ENCODE results near the gene TMOD1. TPM values are rescaled to one million over a fixed set of nuclear protein-coding genes. Genes with fewer than 3 reads are reported as not detected.

TMOD1 gene
- total and polyA plus RNA-seq, 10 donors, result 1.6 to 5.8 (median 2.7) TPM

- 90 to 96% (median 94%) methylated on average over 5 of the region's 5 CpGs for WGBS, 5 donors
- TF ChIP-seq, protein P1, sequence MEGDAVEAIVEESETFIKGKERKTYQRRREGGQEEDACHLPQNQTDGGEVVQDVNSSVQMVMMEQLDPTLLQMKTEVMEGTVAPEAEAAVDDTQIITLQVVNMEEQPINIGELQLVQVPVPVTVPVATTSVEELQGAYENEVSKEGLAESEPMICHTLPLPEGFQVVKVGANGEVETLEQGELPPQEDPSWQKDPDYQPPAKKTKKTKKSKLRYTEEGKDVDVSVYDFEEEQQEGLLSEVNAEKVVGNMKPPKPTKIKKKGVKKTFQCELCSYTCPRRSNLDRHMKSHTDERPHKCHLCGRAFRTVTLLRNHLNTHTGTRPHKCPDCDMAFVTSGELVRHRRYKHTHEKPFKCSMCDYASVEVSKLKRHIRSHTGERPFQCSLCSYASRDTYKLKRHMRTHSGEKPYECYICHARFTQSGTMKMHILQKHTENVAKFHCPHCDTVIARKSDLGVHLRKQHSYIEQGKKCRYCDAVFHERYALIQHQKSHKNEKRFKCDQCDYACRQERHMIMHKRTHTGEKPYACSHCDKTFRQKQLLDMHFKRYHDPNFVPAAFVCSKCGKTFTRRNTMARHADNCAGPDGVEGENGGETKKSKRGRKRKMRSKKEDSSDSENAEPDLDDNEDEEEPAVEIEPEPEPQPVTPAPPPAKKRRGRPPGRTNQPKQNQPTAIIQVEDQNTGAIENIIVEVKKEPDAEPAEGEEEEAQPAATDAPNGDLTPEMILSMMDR (IDR thresholded peaks at IDR 0.05 in 8 of 11, conservative IDR thresholded peaks at IDR 0.05 in 3 of 11), result no peak
- no peak for TF ChIP-seq POLR2A (IDR thresholded peaks at IDR 0.05)
- TF ChIP-seq POLR2AphosphoS5 (IDR thresholded peaks at IDR 0.05), result no peak
- H3K27ac ChIP-seq, result no peak overlapping the region
- peaks cover 0 to 91% (median 41%) of the 10 kb centered on the region in 6 donors for H3K36me3 ChIP-seq
- H3K9me3 ChIP-seq, result no peaks in the 10 kb centered on the region
- no peak for DNase-seq
- H3K27me3 ChIP-seq (replicated peaks in 1 of 7), result no peaks in the 10 kb centered on the region
- H3K4me1 ChIP-seq, result no peaks in the 10 kb centered on the region
- intact Hi-C loops (cut with DNase I; ENCODE audit: low total_unique reads), result no loop called here
- H3K4me3 ChIP-seq, result no peak overlapping the region
Measured at GRCh38 chr9:97474372-97474925, 27.0 kb upstream of the TMOD1 start.

GRCh38 chr9:97475059-97475458 is 26.4 kb upstream of the TMOD1 start:
- no peaks in the 10 kb centered on the region for H3K27me3 ChIP-seq (replicated peaks in 1 of 7)
- no peak overlapping the region for H3K27ac ChIP-seq
- no peaks in the 10 kb centered on the region for H3K9me3 ChIP-seq
- intact Hi-C loops (cut with DNase I; ENCODE audit: low total_unique reads), result no loop called here
- TF ChIP-seq POLR2AphosphoS5 (IDR thresholded peaks at IDR 0.05) (no peak), POLR2A (IDR thresholded peaks at IDR 0.05) (no peak)
- TF ChIP-seq, protein P1 (IDR thresholded peaks at IDR 0.05 in 8 of 11, conservative IDR thresholded peaks at IDR 0.05 in 3 of 11), result no peak
- no peak for DNase-seq
- H3K36me3 ChIP-seq, result peaks cover 0 to 93% (median 41%) of the 10 kb centered on the region in 6 donors
- no peaks in the 10 kb centered on the region for H3K4me1 ChIP-seq
- 88 to 99% (median 94%) methylated on average over 2 of the region's 2 CpGs for WGBS, 5 donors
- H3K4me3 ChIP-seq, result no peak overlapping the region

- DNase-seq, result no peak
- WGBS, 5 donors, result 63 to 77% (median 76%) methylated on average over 3 of the region's 3 CpGs
- intact Hi-C loops (cut with DNase I; ENCODE audit: low total_unique reads), result no loop called here
Measured at GRCh38 chr9:97478301-97478981, 23.0 kb upstream of the TMOD1 start.

More at GRCh38 chr9:97478301-97478981, 23.0 kb upstream of the TMOD1 start:
- Histone ChIP-seq H3K27ac (no peak overlapping the region), H3K36me3 (peaks cover 0 to 100% (median 47%) of the 10 kb centered on the region in 6 donors), H3K4me1 (no peaks in the 10 kb centered on the region), H3K9me3 (peaks cover 0 to 12% (median 7%) of the 10 kb centered on the region in 8 donors), H3K4me3 (no peak overlapping the region), H3K27me3 (replicated peaks in 1 of 7) (no peaks in the 10 kb centered on the region)
- no peak for TF ChIP-seq POLR2AphosphoS5 (IDR thresholded peaks at IDR 0.05)
- no peak for TF ChIP-seq POLR2A (IDR thresholded peaks at IDR 0.05)
- TF ChIP-seq, protein P1 (IDR thresholded peaks at IDR 0.05 in 8 of 11, conservative IDR thresholded peaks at IDR 0.05 in 3 of 11), result no peak
